Smooth muscle cell (in vitro differentiated cells): ENCODE data around the gene S100A3. TPM values are rescaled to one million over a fixed set of nuclear protein-coding genes. Genes with fewer than 3 reads are reported as not detected.
"Not testable (repeated sequence)": the region's sequence is repeated elsewhere in the genome, so short reads cannot be mapped to it uniquely, and the experiment has no call there.

ENCODE experiments used
- DNase-seq: peaks from one replicate; lab custom pipeline; 2025; ENCODE audit not compliant: unreplicated experiment; lab: John Stamatoyannopoulos, UW
- H2AFZ ChIP-seq: fragments of 200-600 bp; sonication (generic); 2 replicates; pipeline ENCODE4 v1.6.0; 2016; ENCODE audit warnings: antibody characterized with exemption, low read depth, mild to moderate bottlenecking
- H3F3A ChIP-seq: fragments of 200-600 bp; sonication (generic); 2 replicates; pipeline ENCODE4 v1.6.0; 2017; ENCODE audit warnings: antibody characterized with exemption, low read depth
- H3K27ac ChIP-seq: fragments of 200-600 bp; sonication (generic); 2 replicates; pipeline ENCODE4 v1.5.1; 2016; ENCODE audit warnings: low read depth, mild to moderate bottlenecking
- H3K27me3 ChIP-seq: fragments of 200-600 bp; sonication (generic); 2 replicates; pipeline ENCODE4 v1.6.1; 2016; ENCODE audit warnings: low read depth, mild to moderate bottlenecking
- H3K36me3 ChIP-seq: fragments of 200-600 bp; sonication (generic); 2 replicates; pipeline ENCODE4 v1.5.1; 2016; ENCODE audit warnings: low read depth
- H3K4me1 ChIP-seq: fragments of 200-600 bp; sonication (generic); 2 replicates; pipeline ENCODE4 v1.5.1; 2016; ENCODE audit warnings: low read depth
- H3K4me2 ChIP-seq: fragments of 200-600 bp; sonication (generic); 2 replicates; pipeline ENCODE4 v1.6.0; 2016; ENCODE audit warnings: mild to moderate bottlenecking
- H3K4me3 ChIP-seq: fragments of 200-600 bp; sonication (generic); 2 replicates; pipeline ENCODE4 v1.5.1; 2016; ENCODE audit warnings: mild to moderate bottlenecking
- H3K79me2 ChIP-seq: fragments of 200-600 bp; sonication (generic); 2 replicates; pipeline ENCODE4 v1.6.0; 2016; ENCODE audit warnings: low read depth, mild to moderate bottlenecking
- H3K9ac ChIP-seq: fragments of 200-600 bp; sonication (generic); 2 replicates; pipeline ENCODE4 v1.6.0; 2016; ENCODE audit warnings: low read depth
- H3K9me3 ChIP-seq: fragments of 200-600 bp; sonication (generic); replicated peaks from 2 replicates; pipeline ENCODE4 v1.5.1; 2016; ENCODE audit warnings: low read depth
- H4K20me1 ChIP-seq: fragments of 200-600 bp; sonication (generic); 2 replicates; pipeline ENCODE4 v1.6.0; 2016; ENCODE audit warnings: low read depth
- WGBS: methylation state at CpG from one replicate; pipeline ENCODE4 v1.1.7; 2016; ENCODE audit warnings: low lambda C conversion rate; 5-methylcytosine and 5-hydroxymethylcytosine counted together
- polyA plus RNA-seq: library from polyadenylated mRNA; unstranded; fragments of >200 nt; fragmentation: Nextera tagmentation; extraction: Ambion mirVana; gene quantifications from 2 replicates; pipeline ENCODE4 v1.2.1, GENCODE V29; 2016
- total RNA-seq: library from RNA; depleted of rRNA; stranded (reverse); fragments of >200 nt; gene quantifications from 2 replicates; pipeline ENCODE4 v1.2.3, GENCODE V29; 2014
- TF ChIP-seq, protein P1 (sequence below): fragments of 200-600 bp; sonication (generic); IDR thresholded peaks from 2 replicates; pipeline ENCODE4 v1.5.1; 2017; ENCODE audit warnings: borderline replicate concordance, mild to moderate bottlenecking, antibody characterized with exemption; ENCODE audit not compliant: insufficient read depth, poor library complexity, severe bottlenecking

Gene S100A3
- total and polyA plus RNA-seq, 2 experiments from 2014 or later, result 13.9 to 19.8 TPM

DNA sequence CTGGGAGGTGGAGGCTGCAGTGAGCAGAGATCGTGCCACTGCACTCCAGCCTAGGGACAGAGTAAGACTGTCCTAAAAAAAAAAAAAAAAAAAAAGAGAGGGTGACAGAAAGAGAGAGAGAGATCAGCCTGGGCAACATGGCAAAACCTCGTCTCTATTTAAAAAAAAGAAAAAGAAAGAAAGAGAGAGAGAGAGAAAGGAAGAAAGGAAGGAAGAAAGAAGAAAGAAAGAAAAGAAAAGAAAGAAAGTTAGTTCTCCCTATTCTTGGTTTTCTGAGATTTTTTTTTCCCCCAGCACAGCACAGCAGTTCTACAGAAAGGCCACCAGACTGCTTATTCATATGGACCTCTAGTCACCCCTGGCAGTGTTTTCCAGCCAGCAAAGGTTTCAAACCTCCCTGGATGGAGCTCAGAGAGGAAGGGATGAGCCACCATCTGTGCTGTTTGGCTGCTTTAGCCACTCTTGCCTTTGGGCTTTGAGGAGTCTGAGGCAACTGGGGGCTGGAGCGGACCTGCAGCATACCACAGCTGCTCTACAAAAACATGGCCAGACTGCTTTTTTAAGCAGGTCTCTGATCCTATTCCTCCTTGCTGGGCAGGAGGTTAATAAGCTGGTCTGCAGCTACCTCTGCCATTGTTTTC lies 23.9 kb downstream of the S100A3 start:
- Histone ChIP-seq H3K9me3 (no peaks in the 10 kb centered on the region), H3K79me2 (no peaks in the 10 kb centered on the region), H3K9ac (no peak overlapping the region), H4K20me1 (no peaks in the 10 kb centered on the region), H3F3A (no peaks in the 10 kb centered on the region), H3K4me3 (no peak overlapping the region), H3K36me3 (no peaks in the 10 kb centered on the region), H3K4me1 (no peaks in the 10 kb centered on the region), H2AFZ (no peak overlapping the region), H3K27me3 (no peaks in the 10 kb centered on the region), H3K4me2 (no peak overlapping the region), H3K27ac (no peak overlapping the region)
- TF ChIP-seq, protein P1, sequence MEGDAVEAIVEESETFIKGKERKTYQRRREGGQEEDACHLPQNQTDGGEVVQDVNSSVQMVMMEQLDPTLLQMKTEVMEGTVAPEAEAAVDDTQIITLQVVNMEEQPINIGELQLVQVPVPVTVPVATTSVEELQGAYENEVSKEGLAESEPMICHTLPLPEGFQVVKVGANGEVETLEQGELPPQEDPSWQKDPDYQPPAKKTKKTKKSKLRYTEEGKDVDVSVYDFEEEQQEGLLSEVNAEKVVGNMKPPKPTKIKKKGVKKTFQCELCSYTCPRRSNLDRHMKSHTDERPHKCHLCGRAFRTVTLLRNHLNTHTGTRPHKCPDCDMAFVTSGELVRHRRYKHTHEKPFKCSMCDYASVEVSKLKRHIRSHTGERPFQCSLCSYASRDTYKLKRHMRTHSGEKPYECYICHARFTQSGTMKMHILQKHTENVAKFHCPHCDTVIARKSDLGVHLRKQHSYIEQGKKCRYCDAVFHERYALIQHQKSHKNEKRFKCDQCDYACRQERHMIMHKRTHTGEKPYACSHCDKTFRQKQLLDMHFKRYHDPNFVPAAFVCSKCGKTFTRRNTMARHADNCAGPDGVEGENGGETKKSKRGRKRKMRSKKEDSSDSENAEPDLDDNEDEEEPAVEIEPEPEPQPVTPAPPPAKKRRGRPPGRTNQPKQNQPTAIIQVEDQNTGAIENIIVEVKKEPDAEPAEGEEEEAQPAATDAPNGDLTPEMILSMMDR, result no peak
- DNase-seq, result no peak
- WGBS, result 29% methylated on average over 3 of the region's 3 CpGs

DNA sequence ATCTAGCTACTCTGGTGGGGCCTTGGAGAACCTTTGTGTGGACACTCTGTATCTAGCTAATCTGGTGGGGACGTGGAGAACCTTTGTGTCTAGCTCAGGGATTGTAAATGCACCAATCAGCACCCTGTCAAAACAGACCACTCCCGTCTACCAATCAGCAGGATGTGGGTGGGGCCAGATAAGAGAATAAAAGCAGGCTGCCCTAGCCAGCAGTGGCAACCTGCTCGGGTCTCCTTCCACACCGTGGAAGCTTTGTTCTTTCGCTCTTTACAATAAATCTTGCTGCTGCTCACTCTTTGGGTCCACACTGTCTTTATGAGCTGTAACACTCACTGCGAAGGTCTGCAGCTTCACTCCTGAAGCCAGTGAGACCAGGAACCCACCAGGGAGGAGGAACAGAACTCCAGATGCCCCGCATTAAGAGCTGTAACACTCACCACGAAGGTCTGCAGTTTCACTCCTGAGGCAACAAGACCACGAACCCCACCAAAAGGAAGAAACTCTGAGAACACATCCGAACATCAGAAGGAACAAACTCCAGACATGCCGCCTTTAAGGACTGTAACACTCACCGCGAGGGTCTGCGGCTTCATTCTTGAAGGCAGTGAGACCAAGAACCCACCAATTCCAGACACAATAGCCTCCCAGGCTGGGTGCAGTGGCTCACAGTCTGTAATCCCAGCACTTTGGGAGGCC lies 26.6 kb downstream of the S100A3 start:
- 85% methylated on average over 14 of the region's 14 CpGs for WGBS
- DNase-seq, H3K4me3 ChIP-seq, H3K9ac ChIP-seq, H3K9me3 ChIP-seq, H3K4me1 ChIP-seq, H4K20me1 ChIP-seq, H2AFZ ChIP-seq, H3K4me2 ChIP-seq, H3F3A ChIP-seq, H3K27me3 ChIP-seq, H3K27ac ChIP-seq, H3K36me3 ChIP-seq, H3K79me2 ChIP-seq: not testable (repeated sequence)

DNA sequence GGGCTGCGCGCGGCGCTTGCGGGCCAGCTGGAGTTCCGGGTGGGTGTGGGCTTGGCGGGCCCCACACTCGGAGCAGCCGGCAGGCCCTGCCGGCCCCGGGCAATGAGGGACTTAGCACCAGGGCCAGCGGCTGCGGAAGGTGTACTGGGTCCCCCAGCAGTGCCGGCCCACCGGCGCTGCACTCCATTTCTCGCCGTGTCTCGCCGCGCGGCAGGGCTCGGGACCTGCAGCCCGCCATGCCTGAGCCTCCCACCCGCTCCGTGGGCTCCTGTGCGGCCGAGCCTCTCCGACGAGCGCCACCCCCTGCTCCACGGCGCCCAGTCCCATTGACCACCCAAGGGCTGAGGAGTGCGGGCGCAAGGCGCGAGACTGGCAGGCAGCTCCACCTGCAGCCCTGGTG lies 27.2 kb downstream of the S100A3 start:
- H3K4me1 ChIP-seq, H3K36me3 ChIP-seq, H3K4me3 ChIP-seq, H2AFZ ChIP-seq, H3K4me2 ChIP-seq, H4K20me1 ChIP-seq, DNase-seq, H3K27me3 ChIP-seq, H3K27ac ChIP-seq, H3K9ac ChIP-seq, H3K79me2 ChIP-seq, H3F3A ChIP-seq, H3K9me3 ChIP-seq: not testable (repeated sequence)
- 98% methylated on average over 33 of the region's 37 CpGs for WGBS

DNA sequence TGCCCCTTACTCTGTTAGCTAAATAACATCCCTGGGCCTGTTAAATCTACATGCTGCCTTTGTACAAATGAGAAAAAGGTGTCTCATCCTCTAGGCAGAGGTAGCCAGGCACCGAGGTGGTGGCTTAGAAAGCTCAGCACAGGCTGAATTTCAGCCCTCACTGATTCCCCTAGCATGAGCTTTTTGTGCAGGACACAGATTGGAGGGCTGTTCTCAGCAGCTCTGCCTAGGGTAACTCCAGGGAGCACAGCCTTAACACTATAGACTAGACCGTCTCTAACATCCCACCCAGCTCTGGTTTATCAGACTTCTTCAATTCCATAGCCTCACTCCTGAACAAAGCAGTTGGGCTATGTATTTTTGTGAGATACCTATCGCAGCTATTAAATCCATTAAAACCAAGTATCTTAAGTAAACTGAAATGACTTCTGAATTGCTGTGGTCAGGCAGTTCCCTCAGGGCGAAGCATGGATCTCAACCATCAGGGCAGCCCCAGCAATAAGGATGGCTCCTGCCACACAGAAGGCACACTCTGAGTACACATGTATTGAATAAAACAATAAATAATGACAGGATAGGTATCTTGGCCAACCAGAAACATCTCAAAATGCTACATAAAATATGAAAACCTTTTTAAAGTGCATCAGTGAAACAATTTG lies 28.1 kb downstream of the S100A3 start:
- no peak for DNase-seq
- Histone ChIP-seq H3K4me3 (no peak overlapping the region), H4K20me1 (no peaks in the 10 kb centered on the region), H3F3A (no peaks in the 10 kb centered on the region), H3K4me1 (no peaks in the 10 kb centered on the region), H3K9me3 (no peaks in the 10 kb centered on the region), H3K9ac (no peak overlapping the region), H3K27me3 (no peaks in the 10 kb centered on the region), H3K36me3 (no peaks in the 10 kb centered on the region), H2AFZ (no peak overlapping the region), H3K4me2 (no peak overlapping the region), H3K79me2 (no peaks in the 10 kb centered on the region), H3K27ac (no peak overlapping the region)
- WGBS, result 64% methylated on average over 4 of the region's 4 CpGs
- TF ChIP-seq, protein P1, result no peak

DNA sequence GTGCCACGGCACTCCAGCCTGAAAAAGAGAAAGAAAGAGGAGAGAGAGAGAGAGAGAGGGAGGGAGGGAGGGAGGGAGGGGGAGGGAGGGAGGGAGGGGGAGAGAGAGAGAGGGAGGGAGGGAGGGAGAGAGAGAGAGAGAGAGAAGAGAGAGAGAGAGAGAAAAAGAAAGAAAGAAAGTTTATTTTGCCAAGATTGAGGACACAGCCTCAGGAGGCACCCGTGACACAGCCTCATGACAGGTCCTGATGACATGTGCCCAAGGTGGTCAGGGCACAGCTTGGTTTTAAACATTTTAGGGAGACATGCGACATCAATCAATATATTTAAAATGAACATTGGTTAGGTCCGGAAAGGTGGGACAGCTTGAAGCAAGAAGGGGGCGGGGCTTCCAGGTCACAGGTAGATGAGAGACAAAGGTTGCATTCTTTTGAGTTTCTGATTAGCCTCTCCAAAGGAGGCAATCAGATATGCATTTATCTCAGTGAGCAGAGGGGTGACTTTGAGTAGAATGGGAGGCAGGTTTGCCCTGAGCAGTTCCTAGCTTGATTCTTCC lies 28.8 kb downstream of the S100A3 start:
- H3K27ac ChIP-seq, H3K9ac ChIP-seq, H3K9me3 ChIP-seq, H4K20me1 ChIP-seq, H3K27me3 ChIP-seq, DNase-seq, H3K4me1 ChIP-seq, H3K79me2 ChIP-seq, H3K36me3 ChIP-seq, H3K4me3 ChIP-seq, H3F3A ChIP-seq, H3K4me2 ChIP-seq, H2AFZ ChIP-seq: not testable (repeated sequence)
- 67% methylated on average over 5 of the region's 5 CpGs for WGBS
